ENCODE data around the gene ERC2.

ERC2 gene

GRCh38 chr3:55514962-55515361 lies 953.3 kb downstream of the ERC2 start:
- no peak overlapping the region for H3K4me3 ChIP-seq (ENCODE audit: low read depth, low read length)
- no peak for DNase-seq (ENCODE audit: low read depth)
- TF ChIP-seq CTCF (IDR thresholded peaks at IDR 0.05; ENCODE audit: control insufficient read depth, extremely low read depth, insufficient read depth) = no peak

- no peak overlapping the region for H3K4me3 ChIP-seq (ENCODE audit: low read depth, low read length)
- no peak for TF ChIP-seq CTCF (IDR thresholded peaks at IDR 0.05; ENCODE audit: control insufficient read depth, extremely low read depth, insufficient read depth)
Measured at GRCh38 chr3:55512571-55513343, 955.5 kb downstream of the ERC2 start.

GRCh38 chr3:55511895-55512570 lies 956.2 kb downstream of the ERC2 start:
- DNase-seq (ENCODE audit: low read depth) = no peak
- TF ChIP-seq CTCF (IDR thresholded peaks at IDR 0.05; ENCODE audit: control insufficient read depth, extremely low read depth, insufficient read depth) = no peak
- H3K4me3 ChIP-seq (ENCODE audit: low read depth, low read length) = no peak overlapping the region

More at GRCh38 chr3:55512571-55513343, 955.5 kb downstream of the ERC2 start:
- no peak for DNase-seq (ENCODE audit: low read depth)

GRCh38 chr3:55508335-55508734 lies 959.9 kb downstream of the ERC2 start:
- TF ChIP-seq CTCF (IDR thresholded peaks at IDR 0.05; ENCODE audit: control insufficient read depth, extremely low read depth, insufficient read depth) = no peak
- no peak for DNase-seq (ENCODE audit: low read depth)
- no peak overlapping the region for H3K4me3 ChIP-seq (ENCODE audit: low read depth, low read length)

- DNase-seq (ENCODE audit: low read depth) = no peak
- TF ChIP-seq CTCF (IDR thresholded peaks at IDR 0.05; ENCODE audit: control insufficient read depth, extremely low read depth, insufficient read depth) = no peak
Measured at GRCh38 chr3:55507808-55508207, 960.5 kb downstream of the ERC2 start.

GRCh38 chr3:55505776-55506175 lies 962.5 kb downstream of the ERC2 start:
- no peak for DNase-seq (ENCODE audit: low read depth)
- H3K4me3 ChIP-seq (ENCODE audit: low read depth, low read length) = no peak overlapping the region
- TF ChIP-seq CTCF (IDR thresholded peaks at IDR 0.05; ENCODE audit: control insufficient read depth, extremely low read depth, insufficient read depth) = no peak

More at GRCh38 chr3:55507808-55508207, 960.5 kb downstream of the ERC2 start:
- H3K4me3 ChIP-seq (ENCODE audit: low read depth, low read length) = no peak overlapping the region

Data from LNCaP clone FGC (cell line).